Measurements from ENCODE around the gene SRXN1.

SRXN1 gene

GRCh38 chr20:675453-676314 is 22.7 kb upstream of the SRXN1 start, which contains the start of gene SCRT2:
Gene SCRT2 (minus strand): TSS chr20:675802. CDS start chr20:675601, 201 bp downstream.
- DNase-seq (ENCODE audit: low spot score): no peak

GRCh38 chr20:675033-675452 is 22.0 kb upstream of the SRXN1 start:
- DNase-seq (ENCODE audit: low spot score): no peak

- no peak for DNase-seq (ENCODE audit: low spot score)
Observed at GRCh38 chr20:673603-674001, 20.6 kb upstream of the SRXN1 start.

- DNase-seq (ENCODE audit: low spot score): peak; percentile 57
Observed at GRCh38 chr20:672963-673602, 20.1 kb upstream of the SRXN1 start.

GRCh38 chr20:671252-672030 is 18.4 kb upstream of the SRXN1 start:
- no peak for DNase-seq (ENCODE audit: low spot score)

- DNase-seq (ENCODE audit: low spot score): no peak
Observed at GRCh38 chr20:669573-669972, 16.6 kb upstream of the SRXN1 start.

GRCh38 chr20:668638-669037 is 15.6 kb upstream of the SRXN1 start:
- DNase-seq (ENCODE audit: low spot score): no peak

- no peak for DNase-seq (ENCODE audit: low spot score)
Observed at GRCh38 chr20:668050-668449, 15.1 kb upstream of the SRXN1 start.

- no peak for DNase-seq (ENCODE audit: low spot score)
Observed at GRCh38 chr20:667351-668034, 14.5 kb upstream of the SRXN1 start.

- no peak for DNase-seq (ENCODE audit: low spot score)
Observed at GRCh38 chr20:666877-667276, 13.9 kb upstream of the SRXN1 start.

GRCh38 chr20:665276-665675 is 12.3 kb upstream of the SRXN1 start:
- no peak for DNase-seq (ENCODE audit: low spot score)

- DNase-seq (ENCODE audit: low spot score): no peak
Observed at GRCh38 chr20:664576-664975, 11.6 kb upstream of the SRXN1 start.

- DNase-seq (ENCODE audit: low spot score): no peak
Observed at GRCh38 chr20:664151-664550, 11.2 kb upstream of the SRXN1 start.

GRCh38 chr20:663315-664090 is 10.5 kb upstream of the SRXN1 start:
- no peak for DNase-seq (ENCODE audit: low spot score)

- DNase-seq (ENCODE audit: low spot score): no peak
Observed at GRCh38 chr20:662277-663192, 9.5 kb upstream of the SRXN1 start.

- no peak for DNase-seq (ENCODE audit: low spot score)
Observed at GRCh38 chr20:661474-662270, 8.7 kb upstream of the SRXN1 start.

- DNase-seq (ENCODE audit: low spot score): no peak
Observed at GRCh38 chr20:658731-659291, 5.8 kb upstream of the SRXN1 start.

- no peak for DNase-seq (ENCODE audit: low spot score)
Observed at GRCh38 chr20:658202-658601, 5.2 kb upstream of the SRXN1 start.

All from SK-N-DZ (cell line).